K562 (cell line): Measurements from ENCODE around the gene HOMEZ. TPM values are rescaled to one million over a fixed set of nuclear protein-coding genes. Genes with fewer than 3 reads are reported as not detected.
A peak's percentile ranks its signal among the peaks of the same experiment; 100 is the strongest.

Experiments
- GABPB1 ChIP-seq: sonication (generic); formaldehyde crosslinking; IDR thresholded peaks from 2 replicates; pipeline ENCODE4 v1.8.0; 2022; ENCODE audit warnings: mild to moderate bottlenecking, missing genetic modification reagents
- HMGXB4 ChIP-seq: sonication (generic); formaldehyde crosslinking; IDR thresholded peaks from 2 replicates; pipeline ENCODE4 v1.8.1; 2023; ENCODE audit warnings: mild to moderate bottlenecking, missing genetic modification reagents
- MCM2 ChIP-seq: fragments of 450-650 bp; IDR thresholded peaks from 2 replicates; pipeline ENCODE4 v1.6.1; 2017; ENCODE audit warnings: low read depth, mild to moderate bottlenecking
- RREB1 ChIP-seq: fragments of 250-450 bp; sonication (Bioruptor Pico); IDR thresholded peaks from 2 replicates; pipeline ENCODE4 v1.4.0; 2020
- SMAD2 ChIP-seq: fragments of 150-350 bp; IDR thresholded peaks from 2 replicates; pipeline ENCODE4 v1.6.1; 2014; ENCODE audit warnings: low read depth, mild to moderate bottlenecking, low read length
- SMAD3 ChIP-seq: fragments of 450-650 bp; formaldehyde crosslinking; conservative IDR thresholded peaks from 2 replicates; pipeline ENCODE4 v1.4.0; 2020; ENCODE audit warnings: mild to moderate bottlenecking
- TFAM ChIP-seq: fragments of 250-450 bp; sonication (Bioruptor Pico); conservative IDR thresholded peaks from 2 replicates; pipeline ENCODE4 v1.5.0; 2021; ENCODE audit warnings: mild to moderate bottlenecking, moderate library complexity
- TRIM28 ChIP-seq: fragments of 450-650 bp; IDR thresholded peaks from 2 replicates; pipeline ENCODE4 v1.6.1; 2017
- VEZF1 ChIP-seq: fragments of 200-800 bp; sonication (Bioruptor generic); IDR thresholded peaks from 2 replicates; pipeline ENCODE4 v1.6.1; 2017; ENCODE audit warnings: missing genetic modification characterization, missing compliant biosample characterization
- ZNF239 ChIP-seq: fragments of 250-450 bp; sonication (Bioruptor Pico); IDR thresholded peaks from 2 replicates; pipeline ENCODE4 v1.4.0; 2020; ENCODE audit warnings: mild to moderate bottlenecking
- ZNF512 ChIP-seq: IDR thresholded peaks from 2 replicates; pipeline ENCODE4 v1.6.1; 2016; ENCODE audit warnings: missing genetic modification characterization, missing compliant biosample characterization
- polyA plus RNA-seq, 8 experiments: library from polyadenylated mRNA; depleted of rRNA in 4 of 8; stranded (reverse) in 5 of 8; unstranded in 3 of 8; fragments of >200 nt; fragmentation: Nextera tagmentation in 2 of 8; fragmentation: Illumina TruSeq in 1 of 8; extraction: Ambion mirVana in 2 of 8; extraction: Trizol in 1 of 8; gene quantifications; 2 replicates each; pipeline versions ENCODE4 v1.2.1 to v1.2.3, GENCODE V29; 2011 to 2014; ENCODE audit warnings: inconsistent platforms in 1 of 8, missing spikeins in 1 of 8
- total RNA-seq, 7 experiments: library from RNA; depleted of rRNA in 6 of 7; stranded (reverse); fragments of >200 nt in 6 of 7; fragmentation: Illumina TruSeq in 2 of 7; extraction: Trizol in 2 of 7; gene quantifications; 2 replicates each; pipeline versions ENCODE4 v1.2.1 to v1.2.3, GENCODE V29; 2011 to 2021; ENCODE audit warnings: low replicate concordance in 1 of 7
- TF ChIP-seq, protein P1 (sequence below), 2 experiments: fragments of 450-650 bp; IDR thresholded peaks; 2 replicates each; pipeline ENCODE4 v1.6.1; 2016
- TF ChIP-seq, protein P2 (sequence below): sonication (generic); formaldehyde crosslinking; IDR thresholded peaks from 2 replicates; pipeline ENCODE4 v1.8.1; 2023; ENCODE audit warnings: mild to moderate bottlenecking, missing genetic modification reagents, moderate library complexity

The HOMEZ gene
- total and polyA plus RNA-seq, 9 of the 15 experiments (the other 6 are each of a cell fraction or from before 2014, with no cell fraction given), result 3.0 to 30.2 (median 16.9) TPM

GRCh38 chr14:23306412-23307145 is 20.6 kb upstream of the HOMEZ start, which contains the start of gene BCL2L2 (continued):
- TF ChIP-seq RREB1 (CRISPR knock-in tag), result no peak
- TF ChIP-seq, protein P1, sequence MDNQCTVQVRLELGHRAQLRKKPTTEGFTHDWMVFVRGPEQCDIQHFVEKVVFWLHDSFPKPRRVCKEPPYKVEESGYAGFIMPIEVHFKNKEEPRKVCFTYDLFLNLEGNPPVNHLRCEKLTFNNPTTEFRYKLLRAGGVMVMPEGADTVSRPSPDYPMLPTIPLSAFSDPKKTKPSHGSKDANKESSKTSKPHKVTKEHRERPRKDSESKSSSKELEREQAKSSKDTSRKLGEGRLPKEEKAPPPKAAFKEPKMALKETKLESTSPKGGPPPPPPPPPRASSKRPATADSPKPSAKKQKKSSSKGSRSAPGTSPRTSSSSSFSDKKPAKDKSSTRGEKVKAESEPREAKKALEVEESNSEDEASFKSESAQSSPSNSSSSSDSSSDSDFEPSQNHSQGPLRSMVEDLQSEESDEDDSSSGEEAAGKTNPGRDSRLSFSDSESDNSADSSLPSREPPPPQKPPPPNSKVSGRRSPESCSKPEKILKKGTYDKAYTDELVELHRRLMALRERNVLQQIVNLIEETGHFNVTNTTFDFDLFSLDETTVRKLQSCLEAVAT (IDR thresholded peaks at IDR 0.05), result peak in 1 of 2 experiments; percentile 97; a peak in 2 of 4 replicates
- peak; percentile 76 for TF ChIP-seq GABPB1 (CRISPR knock-in tag)
- no peak for TF ChIP-seq HMGXB4 (CRISPR knock-in tag)
- no peak for TF ChIP-seq MCM2
- TF ChIP-seq SMAD3 (CRISPR knock-in tag), result no peak
- no peak for TF ChIP-seq ZNF512
- TF ChIP-seq VEZF1 (CRISPR knock-in tag), result no peak
- TF ChIP-seq TFAM, result no peak
- TF ChIP-seq, protein P2, sequence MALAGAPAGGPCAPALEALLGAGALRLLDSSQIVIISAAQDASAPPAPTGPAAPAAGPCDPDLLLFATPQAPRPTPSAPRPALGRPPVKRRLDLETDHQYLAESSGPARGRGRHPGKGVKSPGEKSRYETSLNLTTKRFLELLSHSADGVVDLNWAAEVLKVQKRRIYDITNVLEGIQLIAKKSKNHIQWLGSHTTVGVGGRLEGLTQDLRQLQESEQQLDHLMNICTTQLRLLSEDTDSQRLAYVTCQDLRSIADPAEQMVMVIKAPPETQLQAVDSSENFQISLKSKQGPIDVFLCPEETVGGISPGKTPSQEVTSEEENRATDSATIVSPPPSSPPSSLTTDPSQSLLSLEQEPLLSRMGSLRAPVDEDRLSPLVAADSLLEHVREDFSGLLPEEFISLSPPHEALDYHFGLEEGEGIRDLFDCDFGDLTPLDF (CRISPR knock-in tag), result 0 out of 2 replicates have a peak, but pooled peaks have one; percentile 7
- no peak for TF ChIP-seq SMAD2
- TF ChIP-seq ZNF239 (CRISPR knock-in tag), result no peak
- peak; percentile 31; the same call in 1 of the 2 replicates for TF ChIP-seq TRIM28
